GM12872 (cell line): ENCODE measurements around the gene IQCH.

Experiments used
- CTCF ChIP-seq: IDR thresholded peaks from 3 replicates; pipeline ENCODE4 v1.5.1; 2011; ENCODE audit warnings: low read depth, mild to moderate bottlenecking, low read length, moderate library complexity; ENCODE audit not compliant: insufficient read depth

IQCH gene

GRCh38 chr15:67465196-67465952, 210.8 kb downstream of the IQCH start:
- TF ChIP-seq CTCF: no peak

GRCh38 chr15:67468416-67468815, 213.8 kb downstream of the IQCH start:
- no peak for TF ChIP-seq CTCF

- TF ChIP-seq CTCF: no peak
Observed at GRCh38 chr15:67469680-67470079, 215.1 kb downstream of the IQCH start.

- TF ChIP-seq CTCF: no peak
Observed at GRCh38 chr15:67472957-67473356, 218.4 kb downstream of the IQCH start.

GRCh38 chr15:67474405-67475110, 220.0 kb downstream of the IQCH start:
- no peak for TF ChIP-seq CTCF

- TF ChIP-seq CTCF: no peak
Observed at GRCh38 chr15:67479781-67480505, 225.4 kb downstream of the IQCH start.

GRCh38 chr15:67480741-67481140, 226.2 kb downstream of the IQCH start:
- no peak for TF ChIP-seq CTCF
